ENCODE measurements around the gene VANGL1.

VANGL1 gene

DNA sequence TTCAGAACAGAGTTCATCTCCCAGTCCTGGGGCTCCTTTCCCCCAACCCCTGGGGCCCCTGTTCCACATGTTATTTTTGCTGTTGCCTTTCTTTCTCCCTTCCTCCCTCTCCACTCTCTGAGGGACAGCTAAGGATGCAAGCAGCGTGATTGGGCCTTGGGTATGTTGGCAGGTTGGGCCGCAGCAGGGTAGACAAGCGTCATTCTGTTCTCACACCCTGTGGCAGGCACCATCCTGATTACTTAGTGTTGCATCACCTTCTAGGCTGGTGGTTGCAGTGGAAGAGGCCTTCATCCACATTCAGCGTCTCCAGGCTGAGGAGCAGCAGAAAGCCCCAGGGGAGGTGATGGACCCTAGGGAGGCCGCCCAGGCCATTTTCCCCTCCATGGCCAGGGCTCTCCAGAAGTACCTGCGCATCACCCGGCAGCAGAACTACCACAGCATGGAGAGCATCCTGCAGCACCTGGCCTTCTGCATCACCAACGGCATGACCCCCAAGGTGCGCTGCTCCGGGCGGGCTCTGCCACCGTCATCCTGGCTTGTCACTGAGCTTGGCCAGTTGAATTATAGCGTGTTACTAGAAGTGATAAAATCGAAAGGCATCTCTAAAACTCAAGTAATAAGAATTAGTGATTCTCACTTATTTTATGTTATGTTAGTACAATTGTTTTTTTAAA lies 43.4 kb downstream of the VANGL1 start:
- in situ Hi-C loops (cut with MboI; ENCODE audit: low pct_unique_long_range_greater_than_20kb, low sequenced_read_pairs), result no loop called here
- no peak for DNase-seq

GRCh38 chr1:115687744-115688143 lies 46.0 kb downstream of the VANGL1 start:
- DNase-seq, result no peak
- in situ Hi-C loops (cut with MboI; ENCODE audit: low pct_unique_long_range_greater_than_20kb, low sequenced_read_pairs), result no loop called here

- no peak for DNase-seq
- in situ Hi-C loops (cut with MboI; ENCODE audit: low pct_unique_long_range_greater_than_20kb, low sequenced_read_pairs), result no loop called here
Observed at GRCh38 chr1:115690972-115691371, 49.2 kb downstream of the VANGL1 start.

DNA sequence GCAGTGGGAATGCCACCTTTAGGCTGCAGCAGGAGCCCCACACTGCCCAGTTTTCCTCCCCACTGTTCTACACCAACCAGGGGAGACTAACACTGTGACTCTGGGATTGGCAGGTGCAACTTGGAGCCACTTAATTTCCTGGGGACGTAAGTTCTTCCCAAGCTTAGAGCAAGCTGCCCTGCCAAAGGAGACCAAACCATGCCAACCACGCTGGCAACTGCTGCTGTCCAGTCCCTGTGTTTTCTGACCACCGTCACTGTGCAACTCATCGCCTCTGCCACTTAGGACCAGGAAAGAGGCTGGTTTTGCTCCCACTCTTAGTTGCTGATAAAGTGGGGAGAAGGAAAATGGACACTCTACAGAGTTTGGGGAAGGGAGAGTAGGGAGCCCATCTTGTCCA lies 50.5 kb downstream of the VANGL1 start:
- no peak for DNase-seq
- in situ Hi-C loops (cut with MboI; ENCODE audit: low pct_unique_long_range_greater_than_20kb, low sequenced_read_pairs), result no loop called here

- in situ Hi-C loops (cut with MboI; ENCODE audit: low pct_unique_long_range_greater_than_20kb, low sequenced_read_pairs), result no loop called here
- no peak for DNase-seq
Observed at GRCh38 chr1:115694805-115695204, 53.0 kb downstream of the VANGL1 start.

DNA sequence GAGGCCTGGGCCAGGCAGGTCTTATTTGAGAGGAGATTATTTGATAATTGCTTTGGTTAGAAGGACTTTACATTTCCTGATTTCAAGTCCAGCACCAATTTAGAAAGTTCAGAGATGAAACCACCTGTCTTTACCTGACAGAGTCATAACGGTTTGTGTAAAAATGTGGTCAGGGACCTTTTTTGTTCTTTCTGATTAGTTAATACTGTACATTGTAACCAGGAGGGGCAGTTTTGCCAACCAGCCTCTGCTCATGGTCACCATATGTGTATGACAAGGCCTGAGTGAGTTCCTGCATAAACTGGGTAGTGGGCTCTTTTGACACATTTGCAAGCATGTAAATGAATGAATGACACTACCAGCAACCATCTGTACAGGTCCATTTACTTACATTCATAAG lies 55.8 kb downstream of the VANGL1 start:
- no peak for DNase-seq
- in situ Hi-C loops (cut with MboI; ENCODE audit: low pct_unique_long_range_greater_than_20kb, low sequenced_read_pairs), result no loop called here

GRCh38 chr1:115701090-115701489 lies 59.3 kb downstream of the VANGL1 start:
- in situ Hi-C loops (cut with MboI; ENCODE audit: low pct_unique_long_range_greater_than_20kb, low sequenced_read_pairs), result loop anchor here (10.0 kb wide), 1 partner anchor 86 kb away; no protein-coding TSS in a partner anchor
- DNase-seq, result no peak

DNA sequence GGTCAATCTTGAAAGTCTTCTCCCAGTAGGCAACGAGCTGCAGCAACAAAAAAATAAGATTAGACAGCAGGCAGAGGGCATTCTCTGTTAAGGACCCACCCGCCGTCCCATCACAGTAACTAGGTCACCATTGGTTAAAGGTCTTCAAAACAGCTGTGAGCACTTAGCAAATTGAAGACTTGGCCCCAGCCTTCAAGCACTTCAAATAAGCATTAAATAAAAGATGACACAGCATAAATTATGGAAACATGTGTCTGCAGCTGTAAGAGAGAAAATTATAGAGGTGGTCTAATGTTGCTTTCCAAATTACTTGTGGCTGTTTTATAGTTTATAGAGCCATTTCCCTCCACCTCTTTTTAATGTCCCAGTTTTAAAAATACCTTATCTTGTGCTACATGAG lies 61.2 kb downstream of the VANGL1 start:
- no peak for DNase-seq
- in situ Hi-C loops (cut with MboI; ENCODE audit: low pct_unique_long_range_greater_than_20kb, low sequenced_read_pairs), result loop anchor here (10.0 kb wide), 1 partner anchor 88 kb away; no protein-coding TSS in a partner anchor

DNA sequence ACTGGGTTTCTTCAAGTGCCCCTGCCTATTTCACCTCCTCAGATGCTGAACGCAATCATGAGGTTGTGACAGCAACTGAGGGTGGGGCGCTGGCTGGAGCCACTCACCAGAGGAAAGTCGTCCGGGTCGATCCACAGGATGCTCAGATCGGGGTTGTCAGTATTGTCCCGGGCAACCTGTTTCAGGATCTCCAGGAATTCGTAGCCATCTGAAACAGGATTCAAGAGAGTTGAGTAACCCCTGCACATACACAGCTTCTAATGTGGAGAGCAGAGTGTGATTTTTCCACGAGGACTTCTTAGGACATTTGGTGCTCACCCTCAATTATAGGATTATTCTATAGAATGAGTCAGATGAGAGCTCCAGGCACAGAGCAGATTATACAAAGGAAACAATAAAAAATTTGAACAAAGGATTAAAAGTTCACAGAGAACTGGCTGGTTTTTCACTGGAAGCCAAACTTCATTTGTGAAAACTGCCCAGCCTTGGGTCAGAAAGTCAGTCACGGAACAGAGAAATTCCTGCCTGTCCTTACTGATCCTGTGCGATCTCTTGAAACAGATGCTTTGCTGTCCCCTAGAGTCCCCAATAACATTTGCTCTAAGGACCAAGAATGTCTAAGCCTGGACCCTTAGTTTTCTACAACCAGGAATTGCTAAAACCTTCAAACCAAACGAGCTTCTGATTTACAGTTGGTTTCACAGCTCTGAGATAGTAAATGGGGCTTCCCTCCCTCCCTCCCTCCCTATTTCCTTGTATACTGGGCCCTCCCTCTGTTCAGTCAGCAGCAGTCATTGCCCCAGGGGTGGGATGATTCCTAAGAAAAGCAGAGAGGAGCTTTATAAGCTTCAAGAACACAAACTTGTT lies 63.5 kb downstream of the VANGL1 start:
- in situ Hi-C loops (cut with MboI; ENCODE audit: low pct_unique_long_range_greater_than_20kb, low sequenced_read_pairs), result loop anchor here (10.0 kb wide), 1 partner anchor 91 kb away; no protein-coding TSS in a partner anchor
- no peak for DNase-seq

DNA sequence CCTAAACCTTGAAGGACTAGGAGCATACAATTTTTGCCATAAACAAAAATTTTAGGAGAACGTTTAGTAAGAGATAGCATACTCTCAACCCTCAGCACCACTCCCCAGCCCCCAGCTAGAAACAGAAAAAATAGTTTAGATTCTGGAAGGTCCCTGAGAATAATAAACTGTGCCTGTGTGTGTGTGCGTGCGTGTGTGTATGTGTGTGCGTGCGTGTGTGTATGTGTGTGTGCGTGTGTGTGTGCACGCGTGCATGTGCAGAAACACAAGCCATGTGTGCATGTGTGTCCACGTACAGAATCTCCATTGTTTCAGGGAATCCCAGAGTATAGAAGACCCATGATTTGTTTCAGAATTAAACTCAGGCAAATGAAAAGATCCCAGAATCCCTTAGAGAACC lies 64.2 kb downstream of the VANGL1 start:
- no peak for DNase-seq
- in situ Hi-C loops (cut with MboI; ENCODE audit: low pct_unique_long_range_greater_than_20kb, low sequenced_read_pairs), result loop anchor here (10.0 kb wide), 1 partner anchor 91 kb away; no protein-coding TSS in a partner anchor

DNA sequence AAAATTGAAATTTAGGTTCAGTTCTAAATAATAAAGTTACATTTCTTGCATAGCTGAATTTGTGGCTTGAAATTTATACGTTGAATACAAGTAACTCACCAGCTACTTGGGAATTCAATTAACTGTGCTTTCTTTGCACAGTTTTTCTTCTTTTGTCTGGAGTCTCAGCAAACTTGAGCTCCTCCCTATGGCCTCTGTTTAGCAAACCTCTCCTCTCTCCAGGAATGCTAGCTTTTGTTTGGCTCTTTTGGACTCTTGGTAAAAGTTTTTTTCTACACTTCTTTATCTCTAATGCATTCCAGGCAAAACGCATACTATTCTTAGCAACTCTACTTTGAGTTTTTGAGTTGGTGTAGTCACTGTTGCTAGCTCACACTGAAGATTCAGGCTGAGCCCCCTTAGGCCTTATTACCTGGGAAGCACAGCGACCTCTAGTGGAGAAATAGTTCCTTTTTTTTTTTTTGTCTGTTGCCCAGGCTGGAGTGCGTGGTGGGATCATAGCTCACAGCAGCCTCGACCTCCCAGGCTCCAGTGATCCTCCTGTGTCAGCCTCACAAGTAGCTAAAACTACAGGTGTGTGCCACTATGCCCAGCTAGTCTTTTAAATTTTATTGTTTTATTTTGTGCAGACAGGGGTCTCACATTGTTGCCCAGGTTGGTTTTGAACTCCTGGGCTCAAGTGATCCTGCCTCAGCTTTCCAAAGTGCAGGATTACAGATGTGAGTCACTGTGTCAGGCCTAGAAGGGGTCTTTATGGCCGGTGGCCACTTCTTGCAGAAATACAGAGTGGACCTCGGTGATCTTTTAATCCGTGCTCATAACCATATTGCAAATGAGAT lies 65.0 kb downstream of the VANGL1 start:
- in situ Hi-C loops (cut with MboI; ENCODE audit: low pct_unique_long_range_greater_than_20kb, low sequenced_read_pairs), result loop anchor here (10.0 kb wide), 1 partner anchor 92 kb away; no protein-coding TSS in a partner anchor
- DNase-seq, result peak; percentile 79

- DNase-seq, result no peak
- in situ Hi-C loops (cut with MboI; ENCODE audit: low pct_unique_long_range_greater_than_20kb, low sequenced_read_pairs), result loop anchor here (10.0 kb wide), 1 partner anchor 54 kb away; the partner anchor contains the start of gene CASQ2
Observed at GRCh38 chr1:115710859-115711624, 69.3 kb downstream of the VANGL1 start.

DNA sequence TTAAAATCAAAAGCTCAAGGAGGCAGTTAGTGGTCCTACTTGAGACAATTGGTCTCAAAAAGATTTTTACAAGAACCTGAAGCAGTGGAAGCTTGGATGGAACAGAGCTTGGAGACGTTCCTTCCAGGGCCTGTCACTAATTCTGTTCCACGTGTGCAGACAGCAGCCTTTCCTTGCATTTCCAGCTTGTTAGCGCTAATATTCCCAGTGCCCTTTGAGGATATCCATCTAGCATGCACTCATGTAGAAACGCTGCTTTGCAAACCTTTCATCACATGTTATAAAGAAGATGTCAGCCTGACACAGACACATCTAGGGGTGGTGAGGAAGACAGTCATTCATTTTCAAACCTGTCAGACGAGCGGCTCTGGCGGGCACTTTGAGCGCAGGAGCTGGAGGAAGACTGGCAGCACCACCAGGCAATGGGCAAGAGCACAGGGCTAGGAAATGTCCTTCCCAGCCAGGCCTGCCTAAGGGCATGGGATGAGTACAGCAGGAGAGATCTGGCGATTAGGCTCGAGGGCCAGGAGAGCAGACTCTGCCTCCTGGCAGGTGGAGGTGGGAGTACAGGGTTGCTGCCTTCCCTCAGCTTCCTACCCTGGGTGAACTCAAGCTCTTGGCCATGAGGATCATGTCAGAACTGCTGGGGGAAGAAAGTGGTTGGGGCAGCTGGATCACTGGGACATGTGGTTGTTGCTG lies 71.3 kb downstream of the VANGL1 start:
- in situ Hi-C loops (cut with MboI; ENCODE audit: low pct_unique_long_range_greater_than_20kb, low sequenced_read_pairs), result loop anchor here (10.0 kb wide), 1 partner anchor 52 kb away; the partner anchor contains the start of gene CASQ2
- DNase-seq, result no peak

GRCh38 chr1:115713906-115714305 lies 72.1 kb downstream of the VANGL1 start:
- in situ Hi-C loops (cut with MboI; ENCODE audit: low pct_unique_long_range_greater_than_20kb, low sequenced_read_pairs), result loop anchor here (10.0 kb wide), 1 partner anchor 51 kb away; the partner anchor contains the start of gene CASQ2
- no peak for DNase-seq

DNA sequence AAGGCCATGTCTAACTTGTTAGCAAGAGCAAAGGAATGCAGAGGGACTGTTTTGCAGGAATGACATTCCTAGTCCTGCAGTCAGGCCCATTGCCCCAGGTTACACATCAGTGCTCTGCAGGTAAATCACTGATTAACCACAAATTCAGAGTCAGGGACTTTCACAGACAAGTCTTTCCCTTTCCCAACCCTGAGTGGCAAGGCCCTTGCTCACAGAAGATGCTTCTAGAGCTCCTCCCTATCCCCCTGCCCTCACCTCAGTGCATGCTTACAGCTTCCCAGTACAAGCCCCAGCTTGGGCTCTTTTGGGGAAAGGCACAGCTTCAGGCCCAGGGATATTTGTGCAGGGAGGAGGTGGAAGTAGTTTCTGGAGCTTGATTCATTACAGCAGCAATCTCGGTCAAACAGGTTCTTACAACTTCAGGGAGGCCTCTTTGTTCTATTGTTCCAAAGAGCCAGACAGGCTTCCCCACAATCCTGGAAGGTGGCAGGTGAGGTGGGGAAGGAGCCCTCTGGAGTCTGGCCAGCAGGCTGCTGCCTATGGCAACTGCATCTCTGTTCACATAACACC lies 72.9 kb downstream of the VANGL1 start:
- no peak for DNase-seq
- in situ Hi-C loops (cut with MboI; ENCODE audit: low pct_unique_long_range_greater_than_20kb, low sequenced_read_pairs), result loop anchor here (10.0 kb wide), 1 partner anchor 50 kb away; the partner anchor contains the start of gene CASQ2

DNA sequence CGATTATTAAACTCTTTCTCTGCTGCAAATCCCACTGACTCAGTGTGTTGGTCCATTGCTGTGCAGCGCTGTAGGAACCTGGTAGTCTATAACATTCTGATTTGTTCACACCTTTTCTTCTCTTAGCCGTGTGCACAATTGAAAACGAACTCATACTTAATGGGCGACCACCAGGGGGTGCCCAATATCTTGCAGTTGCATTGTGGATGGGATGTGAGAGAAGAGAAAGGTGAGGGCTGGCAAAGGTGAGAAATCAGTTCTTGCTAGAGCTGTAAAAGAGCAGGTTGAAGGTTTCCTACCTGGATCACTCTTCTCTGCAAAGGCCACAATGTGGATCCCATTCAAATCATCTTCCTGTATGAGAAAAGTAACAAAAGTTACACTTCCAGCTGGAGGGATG lies 75.8 kb downstream of the VANGL1 start:
- in situ Hi-C loops (cut with MboI; ENCODE audit: low pct_unique_long_range_greater_than_20kb, low sequenced_read_pairs), result loop anchor here (10.0 kb wide), 1 partner anchor 47 kb away; the partner anchor contains the start of gene CASQ2
- peak; percentile 56 for DNase-seq

GRCh38 chr1:115718011-115718754 lies 76.4 kb downstream of the VANGL1 start:
- DNase-seq, result no peak
- in situ Hi-C loops (cut with MboI; ENCODE audit: low pct_unique_long_range_greater_than_20kb, low sequenced_read_pairs), result loop anchor here (10.0 kb wide), 1 partner anchor 47 kb away; the partner anchor contains the start of gene CASQ2
